Mesenchymal stem cell (in vitro differentiated cells and primary cell): ENCODE data around the gene CDK11B.
"Not testable (repeated sequence)": the region's sequence is repeated elsewhere in the genome, so short reads cannot be mapped to it uniquely, and the experiment has no call there.

ENCODE experiments used
- DNase-seq: peaks from one replicate; pipeline ENCODE4 v3.0.0-alpha.2; 2013
- H2AFZ ChIP-seq: one replicate; pipeline ENCODE4 v1.6.1; 2013; ENCODE audit warnings: low read depth, mild to moderate bottlenecking, control low read depth, inconsistent platforms, low read length, moderate library complexity
- H2AK5ac ChIP-seq: 2 replicates; pipeline ENCODE4 v1.6.1; 2013; ENCODE audit warnings: low read length, moderate library complexity, mild to moderate bottlenecking, inconsistent platforms; ENCODE audit not compliant: severe bottlenecking
- H2BK120ac ChIP-seq: one replicate; pipeline ENCODE4 v1.6.1; 2013; ENCODE audit warnings: low read depth, mild to moderate bottlenecking, inconsistent platforms, low read length, moderate library complexity
- H2BK12ac ChIP-seq, 2 experiments: one replicate each; pipeline ENCODE4 v1.6.1; 2013; ENCODE audit warnings: inconsistent platforms in 2 of 2, low read length in 2 of 2, mild to moderate bottlenecking in 2 of 2, moderate library complexity in 2 of 2, control low read depth in 1 of 2
- H2BK15ac ChIP-seq: one replicate; pipeline ENCODE4 v1.6.1; 2013; ENCODE audit warnings: mild to moderate bottlenecking, low read depth, inconsistent platforms; ENCODE audit not compliant: poor library complexity, severe bottlenecking
- H2BK5ac ChIP-seq: 2 replicates; pipeline ENCODE4 v1.6.1; 2013; ENCODE audit warnings: low read depth, mild to moderate bottlenecking, low read length, control low read depth, inconsistent platforms; ENCODE audit not compliant: poor library complexity, severe bottlenecking
- H3K14ac ChIP-seq, 2 experiments: one replicate each; pipeline ENCODE4 v1.6.1; 2013; ENCODE audit warnings: inconsistent platforms in 2 of 2, low read length in 2 of 2, control low read depth in 1 of 2, mild to moderate bottlenecking in 1 of 2, moderate library complexity in 1 of 2
- H3K18ac ChIP-seq, 2 experiments: one replicate each; pipeline ENCODE4 v1.6.1; 2013; ENCODE audit warnings: inconsistent platforms in 2 of 2, low read length in 2 of 2, control low read depth in 1 of 2, low read depth in 1 of 2, mild to moderate bottlenecking in 1 of 2
- H3K23ac ChIP-seq, 2 experiments: one replicate each; pipeline ENCODE4 v1.6.1; 2013; ENCODE audit warnings: inconsistent platforms in 2 of 2, low read length in 2 of 2, mild to moderate bottlenecking in 2 of 2, moderate library complexity in 2 of 2, control low read depth in 1 of 2
- H3K27ac ChIP-seq: 2 replicates; pipeline ENCODE4 v1.5.1; 2013; ENCODE audit warnings: mild to moderate bottlenecking, moderate library complexity, low read length, control low read depth, inconsistent platforms; ENCODE audit not compliant: poor library complexity, severe bottlenecking
- H3K27me3 ChIP-seq, 2 experiments: 2 replicates each; pipeline versions ENCODE4 v1.6.1 to v1.7.0; 2013; ENCODE audit warnings: low read length in 2 of 2, mild to moderate bottlenecking in 2 of 2, moderate library complexity in 2 of 2, control low read depth in 1 of 2, inconsistent platforms in 1 of 2; ENCODE audit not compliant: control insufficient read depth in 1 of 2, insufficient read depth in 1 of 2
- H3K36me3 ChIP-seq, 2 experiments: 2 replicates each; pipeline versions ENCODE4 v1.6.1 to v1.7.0; 2013; ENCODE audit warnings: low read length in 2 of 2, control low read depth in 1 of 2, inconsistent platforms in 1 of 2, low read depth in 1 of 2, mild to moderate bottlenecking in 1 of 2; ENCODE audit not compliant: insufficient read depth in 2 of 2, control insufficient read depth in 1 of 2
- H3K4ac ChIP-seq, 2 experiments: one replicate each; pipeline ENCODE4 v1.6.1; 2013; ENCODE audit warnings: inconsistent platforms in 2 of 2, low read length in 2 of 2, mild to moderate bottlenecking in 2 of 2, moderate library complexity in 2 of 2, control low read depth in 1 of 2, low read depth in 1 of 2
- H3K4me1 ChIP-seq: 2 replicates; pipeline ENCODE4 v1.6.1; 2013; ENCODE audit warnings: low read depth, low read length, control low read depth; ENCODE audit not compliant: control insufficient read depth, insufficient read depth
- H3K4me2 ChIP-seq: 2 replicates; pipeline ENCODE4 v1.6.1; 2013; ENCODE audit warnings: low read length, mild to moderate bottlenecking, inconsistent platforms; ENCODE audit not compliant: poor library complexity, severe bottlenecking
- H3K4me3 ChIP-seq, 2 experiments: 2 replicates each; pipeline versions ENCODE4 v1.5.1 to v1.7.0; 2013; ENCODE audit warnings: low read length in 2 of 2, mild to moderate bottlenecking in 2 of 2, control low read depth in 1 of 2, low read depth in 1 of 2; ENCODE audit not compliant: insufficient read depth in 1 of 2
- H3K79me1 ChIP-seq: replicated peaks from 2 replicates; pipeline ENCODE4 v1.6.1; 2013; ENCODE audit warnings: mild to moderate bottlenecking, control low read depth, low read length, inconsistent platforms; ENCODE audit not compliant: poor library complexity, severe bottlenecking
- H3K9ac ChIP-seq: 2 replicates; pipeline ENCODE4 v1.7.0; 2013; ENCODE audit warnings: mild to moderate bottlenecking, low read length, moderate library complexity
- H3K9me3 ChIP-seq: 2 replicates; pipeline ENCODE4 v1.7.0; 2013; ENCODE audit warnings: mild to moderate bottlenecking, low read length; ENCODE audit not compliant: control insufficient read depth
- H4K8ac ChIP-seq: one replicate; pipeline ENCODE4 v1.6.1; 2013; ENCODE audit warnings: inconsistent platforms, mild to moderate bottlenecking, low read length, moderate library complexity
- H4K91ac ChIP-seq: one replicate; pipeline ENCODE4 v1.6.1; 2013; ENCODE audit warnings: mild to moderate bottlenecking, low read length, inconsistent platforms
- WGBS: methylation state at CpG from one replicate; pipeline ENCODE4 v1.1.7; 2013; ENCODE audit warnings: mixed read lengths; 5-methylcytosine and 5-hydroxymethylcytosine counted together

Gene CDK11B

DNA sequence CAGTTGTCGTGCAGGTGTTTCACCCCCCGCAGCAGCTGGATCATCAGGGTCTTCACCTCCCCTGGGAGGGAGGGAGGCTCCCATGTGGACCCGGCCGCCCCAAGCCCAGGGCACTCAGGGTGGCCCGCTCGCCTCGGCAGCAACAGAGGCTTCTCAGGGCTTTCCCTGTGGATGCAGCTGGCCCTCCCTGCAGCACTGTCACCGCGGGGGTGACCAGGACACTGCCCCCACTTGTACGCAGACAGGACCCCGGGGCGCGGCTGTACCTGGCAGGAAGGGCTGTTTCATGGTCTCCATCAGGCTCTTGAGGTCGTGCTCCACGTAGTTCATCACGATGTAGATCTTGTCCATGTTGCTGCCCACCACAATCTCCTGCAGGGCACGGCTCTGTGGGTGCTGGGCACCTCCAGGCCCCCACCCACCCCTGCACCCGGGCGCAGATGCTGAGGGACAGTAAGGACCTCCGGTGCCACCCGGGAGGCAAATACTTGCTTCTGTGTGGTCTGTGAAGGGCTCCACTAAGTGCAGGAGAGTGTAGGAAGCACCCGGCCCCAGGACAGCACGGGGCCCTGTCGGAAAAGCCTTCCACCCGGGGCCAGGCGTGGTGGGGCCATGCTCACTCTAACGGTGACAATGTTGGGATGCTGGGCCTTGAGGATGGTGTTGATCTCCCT lies 45.6 kb upstream of the CDK11B start:
- peaks cover 4 to 20% of the 10 kb centered on the region in 2 experiments for H3K36me3 ChIP-seq
- H3K9ac ChIP-seq, H2BK15ac ChIP-seq, DNase-seq, H3K23ac ChIP-seq, H2BK120ac ChIP-seq, H2BK12ac ChIP-seq, H4K8ac ChIP-seq, H4K91ac ChIP-seq, H2AFZ ChIP-seq, H3K4me3 ChIP-seq, H2BK5ac ChIP-seq, H3K27me3 ChIP-seq, H3K14ac ChIP-seq, H2AK5ac ChIP-seq, H3K9me3 ChIP-seq, H3K4me2 ChIP-seq, H3K4ac ChIP-seq, H3K79me1 ChIP-seq, H3K4me1 ChIP-seq, H3K27ac ChIP-seq, H3K18ac ChIP-seq: not testable (repeated sequence)
- 95% methylated on average over 22 of the region's 27 CpGs for whole genome bisulfite sequencing

DNA sequence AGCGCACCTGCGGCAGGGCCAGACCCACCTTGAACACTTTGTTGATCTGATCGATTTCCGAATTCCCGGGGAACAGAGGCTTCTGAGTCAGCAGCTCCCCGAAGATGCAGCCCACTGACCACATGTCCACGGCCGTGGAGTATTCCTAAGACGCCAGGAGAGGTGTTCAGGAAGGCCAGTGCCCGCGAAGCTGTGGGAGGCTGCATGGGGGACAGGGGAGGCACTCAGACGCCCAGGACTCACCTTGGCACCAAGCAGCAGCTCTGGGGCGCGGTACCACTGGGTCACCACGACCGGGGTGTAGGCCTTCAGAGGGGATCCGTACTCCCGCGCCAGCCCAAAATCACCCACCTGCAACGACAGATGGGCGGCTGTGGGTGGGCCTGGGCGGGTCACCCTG lies 45.0 kb upstream of the CDK11B start:
- H3K79me1 ChIP-seq = peaks cover 2% of the 10 kb centered on the region
- H2AK5ac ChIP-seq = no peak overlapping the region
- no peak overlapping the region for H2AFZ ChIP-seq
- no peak overlapping the region for H3K14ac ChIP-seq
- H2BK5ac ChIP-seq = no peak overlapping the region
- H3K23ac ChIP-seq = no peak overlapping the region
- no peak overlapping the region for H2BK120ac ChIP-seq
- no peaks in the 10 kb centered on the region for H3K4me1 ChIP-seq
- H3K36me3 ChIP-seq = peaks cover 4 to 20% of the 10 kb centered on the region in 2 experiments
- H3K18ac ChIP-seq = no peak overlapping the region
- no peaks in the 10 kb centered on the region for H3K9me3 ChIP-seq
- no peak overlapping the region for H2BK12ac ChIP-seq
- H3K27me3 ChIP-seq = no peaks in the 10 kb centered on the region
- DNase-seq = no peak
- no peak overlapping the region for H3K27ac ChIP-seq
- no peak overlapping the region for H3K4me2 ChIP-seq
- H4K91ac ChIP-seq = no peak overlapping the region
- H4K8ac ChIP-seq = no peak overlapping the region
- 96% methylated on average over 22 of the region's 22 CpGs for WGBS
- no peak overlapping the region for H3K4ac ChIP-seq
- H3K9ac ChIP-seq = no peak overlapping the region
- no peak overlapping the region for H2BK15ac ChIP-seq
- H3K4me3 ChIP-seq = no peak overlapping the region

- H2BK120ac ChIP-seq, DNase-seq, H3K27ac ChIP-seq, H4K8ac ChIP-seq, H2BK5ac ChIP-seq, H3K4ac ChIP-seq, H3K79me1 ChIP-seq, H3K4me3 ChIP-seq, H2AK5ac ChIP-seq, H3K27me3 ChIP-seq, H2BK12ac ChIP-seq, H2AFZ ChIP-seq, H4K91ac ChIP-seq, H3K9ac ChIP-seq, H3K14ac ChIP-seq, H3K4me2 ChIP-seq, H3K9me3 ChIP-seq, H3K4me1 ChIP-seq, H3K23ac ChIP-seq, H2BK15ac ChIP-seq, H3K18ac ChIP-seq: not testable (repeated sequence)
- no CpG with 5 or more reads among the region's 18 CpGs for WGBS
- peaks cover 4 to 20% of the 10 kb centered on the region in 2 experiments for H3K36me3 ChIP-seq
These were observed 43.7 kb upstream of the CDK11B start for GRCh38 chr1:1702506-1702905.

DNA sequence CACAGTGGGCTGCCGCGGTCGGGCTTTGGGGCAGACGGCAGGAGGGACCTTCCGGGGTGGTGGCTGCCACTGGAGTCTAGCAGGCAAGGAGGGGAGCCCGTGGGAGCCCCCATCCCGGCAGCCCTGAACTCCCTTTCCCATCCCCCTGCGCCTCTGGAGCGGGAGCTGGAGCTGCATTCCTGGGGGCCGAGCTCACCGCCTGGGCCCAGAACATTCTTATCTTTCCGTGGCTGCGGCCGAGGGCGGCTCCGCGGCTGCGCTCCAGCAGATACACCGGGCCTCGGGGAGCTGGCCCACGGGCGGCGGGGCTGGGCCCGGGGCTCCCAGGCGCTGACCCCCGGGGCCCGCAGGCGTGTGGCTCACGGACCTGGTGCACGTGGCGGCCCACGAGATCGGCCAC lies 41.8 kb upstream of the CDK11B start:
- no CpG with 5 or more reads among the region's 33 CpGs for WGBS
- not testable (repeated sequence) for H3K27ac ChIP-seq, DNase-seq, H4K91ac ChIP-seq, H3K9ac ChIP-seq, H2AFZ ChIP-seq, H3K4me3 ChIP-seq, H3K4me1 ChIP-seq, H3K4ac ChIP-seq, H3K27me3 ChIP-seq, H3K23ac ChIP-seq, H2BK15ac ChIP-seq, H3K4me2 ChIP-seq, H3K9me3 ChIP-seq, H2BK120ac ChIP-seq, H4K8ac ChIP-seq, H3K79me1 ChIP-seq, H2BK5ac ChIP-seq, H3K14ac ChIP-seq, H2BK12ac ChIP-seq, H2AK5ac ChIP-seq, H3K18ac ChIP-seq
- peaks cover 4 to 14% of the 10 kb centered on the region in 2 experiments for H3K36me3 ChIP-seq
